ENCODE results near the gene GCFC2.

The GCFC2 gene

DNA sequence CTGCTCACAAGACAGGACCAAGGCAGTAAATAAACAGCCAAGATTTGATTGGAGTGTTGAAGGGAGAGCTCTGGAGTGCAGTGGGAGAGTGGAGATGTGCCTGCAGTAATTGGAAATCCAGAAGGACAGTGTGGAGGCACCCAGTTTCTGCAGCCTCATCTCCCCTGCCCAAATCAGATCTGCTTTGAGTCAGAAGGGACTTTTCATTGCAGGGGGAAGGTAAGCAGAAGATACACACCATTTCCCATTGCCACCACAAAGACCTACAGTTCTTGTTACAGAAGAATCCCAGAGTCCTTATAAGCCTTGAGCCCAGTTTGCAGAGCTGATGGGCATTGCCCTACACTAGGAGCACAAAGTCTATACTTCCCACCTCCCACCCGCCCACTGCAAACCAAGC, 27.2 kb upstream of the GCFC2 start:
- Histone ChIP-seq H3K27ac (replicated peaks; ENCODE audit: low read length) (no peak overlapping the region), H3K4me3 (ENCODE audit: low read length in 2 of 2) (no peak overlapping the region), H3K4me2 (ENCODE audit: insufficient read depth, low read length, poor library complexity, severe bottlenecking) (no peak overlapping the region), H3K9me3 (replicated peaks in 1 of 2; ENCODE audit: control insufficient read depth in 2 of 2, insufficient read depth in 1 of 2, low read depth in 1 of 2, low read length in 2 of 2) (no peaks in the 10 kb centered on the region), H3K18ac (ENCODE audit: low read length) (no peak overlapping the region), H2BK12ac (ENCODE audit: low read length) (no peak overlapping the region), H3K9ac (ENCODE audit: low read depth, low read length, poor library complexity) (no peak overlapping the region), H3K4ac (ENCODE audit: low read length) (no peak overlapping the region), H3K4me1 (ENCODE audit: control insufficient read depth in 2 of 2, insufficient read depth in 1 of 2, low read depth in 1 of 2, low read length in 2 of 2) (no peaks in the 10 kb centered on the region), H3K27me3 (ENCODE audit: control insufficient read depth in 3 of 3, insufficient read depth in 3 of 3, low read depth in 1 of 3, low read length in 3 of 3) (no peaks in the 10 kb centered on the region), H3K36me3 (replicated peaks in 1 of 2; ENCODE audit: control insufficient read depth in 2 of 2, insufficient read depth in 2 of 2, low read length in 2 of 2) (no peaks in the 10 kb centered on the region), H3K23ac (ENCODE audit: low read depth, low read length, poor library complexity) (no peak overlapping the region), H4K91ac (ENCODE audit: low read depth, low read length, poor library complexity) (no peak overlapping the region), H2AFZ (ENCODE audit: low read length) (no peak overlapping the region), H2BK5ac (ENCODE audit: low read length) (no peak overlapping the region), H2BK120ac (ENCODE audit: low read depth, low read length) (no peak overlapping the region), H2BK15ac (ENCODE audit: low read length) (no peak overlapping the region), H2AK5ac (ENCODE audit: low read depth, low read length) (no peak overlapping the region), H3K14ac (ENCODE audit: low read length) (no peak overlapping the region), H4K8ac (ENCODE audit: low read depth, low read length) (no peak overlapping the region), H3K79me1 (ENCODE audit: low read depth, low read length) (no peaks in the 10 kb centered on the region)
- no CpG with 5 or more reads among the region's 1 CpG for WGBS, 2 donors (ENCODE audit: extremely low coverage in 2 of 2, insufficient read length in 2 of 2, insufficient replicate concordance in 1 of 2)
- DNase-seq (ENCODE audit: low spot score): no peak

DNA sequence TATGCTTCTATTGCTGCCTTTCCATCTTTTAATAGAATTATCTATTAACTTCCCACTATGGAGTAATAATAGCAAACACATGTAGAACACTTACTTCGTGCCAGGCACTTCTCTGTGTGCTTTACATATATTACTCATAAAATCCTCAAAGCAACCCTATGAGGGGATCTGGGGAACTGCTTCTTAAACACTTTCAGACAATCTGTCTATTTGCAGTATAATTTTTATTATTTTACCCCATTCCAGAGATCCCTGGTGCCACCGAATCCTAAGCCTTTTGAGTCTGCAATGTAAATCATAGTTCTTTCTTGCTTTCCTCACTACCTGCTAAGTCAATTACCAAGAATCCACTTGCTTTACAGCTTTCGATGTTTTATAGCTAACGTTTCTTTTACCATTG, 25.6 kb upstream of the GCFC2 start:
- Histone ChIP-seq H2BK15ac (ENCODE audit: low read length) (no peak overlapping the region), H3K14ac (ENCODE audit: low read length) (no peak overlapping the region), H3K23ac (ENCODE audit: low read depth, low read length, poor library complexity) (no peak overlapping the region), H4K8ac (ENCODE audit: low read depth, low read length) (no peak overlapping the region), H3K36me3 (replicated peaks in 1 of 2; ENCODE audit: control insufficient read depth in 2 of 2, insufficient read depth in 2 of 2, low read length in 2 of 2) (no peaks in the 10 kb centered on the region), H3K9ac (ENCODE audit: low read depth, low read length, poor library complexity) (no peak overlapping the region), H4K91ac (ENCODE audit: low read depth, low read length, poor library complexity) (no peak overlapping the region), H3K4me3 (ENCODE audit: low read length in 2 of 2) (no peak overlapping the region), H2AFZ (ENCODE audit: low read length) (no peak overlapping the region), H3K4me1 (ENCODE audit: control insufficient read depth in 2 of 2, insufficient read depth in 1 of 2, low read depth in 1 of 2, low read length in 2 of 2) (no peaks in the 10 kb centered on the region), H3K4me2 (ENCODE audit: insufficient read depth, low read length, poor library complexity, severe bottlenecking) (no peak overlapping the region), H3K79me1 (ENCODE audit: low read depth, low read length) (no peaks in the 10 kb centered on the region), H2BK12ac (ENCODE audit: low read length) (no peak overlapping the region), H3K9me3 (replicated peaks in 1 of 2; ENCODE audit: control insufficient read depth in 2 of 2, insufficient read depth in 1 of 2, low read depth in 1 of 2, low read length in 2 of 2) (no peaks in the 10 kb centered on the region), H3K4ac (ENCODE audit: low read length) (no peak overlapping the region), H3K18ac (ENCODE audit: low read length) (no peak overlapping the region), H2AK5ac (ENCODE audit: low read depth, low read length) (no peak overlapping the region), H3K27me3 (ENCODE audit: control insufficient read depth in 3 of 3, insufficient read depth in 3 of 3, low read depth in 1 of 3, low read length in 3 of 3) (no peaks in the 10 kb centered on the region), H3K27ac (replicated peaks; ENCODE audit: low read length) (no peak overlapping the region), H2BK5ac (ENCODE audit: low read length) (no peak overlapping the region), H2BK120ac (ENCODE audit: low read depth, low read length) (no peak overlapping the region)
- DNase-seq (ENCODE audit: low spot score): no peak
- no CpG with 5 or more reads among the region's 4 CpGs for WGBS, 2 donors (ENCODE audit: extremely low coverage in 2 of 2, insufficient read length in 2 of 2, insufficient replicate concordance in 1 of 2)

DNA sequence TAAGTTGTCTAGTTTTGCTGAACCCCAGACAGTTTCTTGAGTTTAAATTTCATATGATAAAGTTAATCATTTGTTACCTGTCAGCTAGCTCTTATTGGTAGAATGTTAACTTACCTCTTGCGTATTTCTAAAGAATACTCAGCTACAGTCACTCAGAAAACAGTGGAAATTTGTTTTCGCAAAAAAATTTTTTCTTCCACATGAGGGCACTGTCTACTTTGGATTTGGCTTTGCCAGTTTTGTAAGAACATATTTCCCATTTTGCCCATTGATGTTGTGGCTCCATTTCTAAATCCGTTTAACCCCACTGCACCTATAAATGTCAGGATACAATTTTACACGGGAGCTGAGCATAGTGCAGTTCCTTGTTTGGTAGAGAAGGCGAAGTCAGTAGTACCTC, 19.1 kb upstream of the GCFC2 start:
- H2BK120ac ChIP-seq (ENCODE audit: low read depth, low read length): no peak overlapping the region
- no peak overlapping the region for H3K23ac ChIP-seq (ENCODE audit: low read depth, low read length, poor library complexity)
- DNase-seq (ENCODE audit: low spot score): no peak
- no peaks in the 10 kb centered on the region for H3K27me3 ChIP-seq (ENCODE audit: control insufficient read depth in 3 of 3, insufficient read depth in 3 of 3, low read depth in 1 of 3, low read length in 3 of 3)
- no peak overlapping the region for H2AK5ac ChIP-seq (ENCODE audit: low read depth, low read length)
- H2BK12ac ChIP-seq (ENCODE audit: low read length): no peak overlapping the region
- H3K9me3 ChIP-seq (replicated peaks in 1 of 2; ENCODE audit: control insufficient read depth in 2 of 2, insufficient read depth in 1 of 2, low read depth in 1 of 2, low read length in 2 of 2): no peaks in the 10 kb centered on the region
- WGBS, 2 donors (ENCODE audit: extremely low coverage in 2 of 2, insufficient read length in 2 of 2, insufficient replicate concordance in 1 of 2): no CpG with 5 or more reads among the region's 5 CpGs
- H3K14ac ChIP-seq (ENCODE audit: low read length): no peak overlapping the region
- no peak overlapping the region for H4K8ac ChIP-seq (ENCODE audit: low read depth, low read length)
- no peak overlapping the region for H2BK15ac ChIP-seq (ENCODE audit: low read length)
- no peaks in the 10 kb centered on the region for H3K79me1 ChIP-seq (ENCODE audit: low read depth, low read length)
- no peak overlapping the region for H3K9ac ChIP-seq (ENCODE audit: low read depth, low read length, poor library complexity)
- no peak overlapping the region for H3K4me2 ChIP-seq (ENCODE audit: insufficient read depth, low read length, poor library complexity, severe bottlenecking)
- no peak overlapping the region for H2AFZ ChIP-seq (ENCODE audit: low read length)
- no peak overlapping the region for H3K4ac ChIP-seq (ENCODE audit: low read length)
- H4K91ac ChIP-seq (ENCODE audit: low read depth, low read length, poor library complexity): no peak overlapping the region
- no peak overlapping the region for H3K4me3 ChIP-seq (ENCODE audit: low read length in 2 of 2)
- no peaks in the 10 kb centered on the region for H3K4me1 ChIP-seq (ENCODE audit: control insufficient read depth in 2 of 2, insufficient read depth in 1 of 2, low read depth in 1 of 2, low read length in 2 of 2)
- no peaks in the 10 kb centered on the region for H3K36me3 ChIP-seq (replicated peaks in 1 of 2; ENCODE audit: control insufficient read depth in 2 of 2, insufficient read depth in 2 of 2, low read length in 2 of 2)
- H3K27ac ChIP-seq (replicated peaks; ENCODE audit: low read length): no peak overlapping the region
- H3K18ac ChIP-seq (ENCODE audit: low read length): no peak overlapping the region
- H2BK5ac ChIP-seq (ENCODE audit: low read length): no peak overlapping the region

DNA sequence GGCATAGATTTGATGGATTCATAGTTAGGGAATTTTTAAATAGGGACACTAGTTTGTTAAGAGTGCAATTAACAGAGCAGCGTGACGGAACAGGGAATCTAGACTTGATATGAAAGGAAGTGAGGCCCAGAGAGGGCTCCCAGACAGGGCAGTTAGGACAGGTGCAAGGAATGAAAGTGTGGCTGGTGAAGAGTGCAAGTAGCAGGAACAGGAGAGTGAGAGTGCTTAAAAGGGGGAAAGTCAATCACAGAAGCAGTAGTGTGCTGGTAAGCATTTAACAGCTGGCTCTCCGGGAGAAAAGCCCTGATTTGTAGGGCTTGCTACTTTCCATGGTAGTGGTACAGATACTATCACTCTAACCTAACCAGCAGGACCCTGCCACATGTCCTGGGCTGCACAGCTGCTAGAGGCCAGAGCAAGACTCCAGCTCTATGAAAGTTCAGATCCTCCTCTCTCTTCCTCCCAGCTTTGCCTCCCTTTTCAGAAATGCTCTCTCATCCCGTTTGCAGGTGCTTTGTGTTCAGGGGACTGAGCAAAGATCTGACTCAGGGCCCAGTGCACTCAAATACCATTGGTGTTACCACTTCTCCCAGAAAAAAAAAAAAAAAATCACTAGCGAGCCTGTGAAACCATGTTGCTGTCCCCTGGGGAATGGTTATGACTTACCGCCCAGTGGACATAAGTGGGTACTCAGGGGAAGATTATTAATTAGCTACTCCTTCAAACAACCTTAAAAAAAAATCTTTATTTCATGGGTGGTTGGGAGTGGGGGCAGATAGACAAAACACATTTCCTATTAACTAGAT, 18.1 kb upstream of the GCFC2 start:
- no peak overlapping the region for H2BK12ac ChIP-seq (ENCODE audit: low read length)
- H2BK120ac ChIP-seq (ENCODE audit: low read depth, low read length): no peak overlapping the region
- H3K14ac ChIP-seq (ENCODE audit: low read length): no peak overlapping the region
- no peak overlapping the region for H4K91ac ChIP-seq (ENCODE audit: low read depth, low read length, poor library complexity)
- no peak overlapping the region for H3K18ac ChIP-seq (ENCODE audit: low read length)
- H3K36me3 ChIP-seq (replicated peaks in 1 of 2; ENCODE audit: control insufficient read depth in 2 of 2, insufficient read depth in 2 of 2, low read length in 2 of 2): no peaks in the 10 kb centered on the region
- no peaks in the 10 kb centered on the region for H3K27me3 ChIP-seq (ENCODE audit: control insufficient read depth in 3 of 3, insufficient read depth in 3 of 3, low read depth in 1 of 3, low read length in 3 of 3)
- H3K4me2 ChIP-seq (ENCODE audit: insufficient read depth, low read length, poor library complexity, severe bottlenecking): no peak overlapping the region
- no peak overlapping the region for H3K23ac ChIP-seq (ENCODE audit: low read depth, low read length, poor library complexity)
- no CpG with 5 or more reads among the region's 6 CpGs for WGBS, 2 donors (ENCODE audit: extremely low coverage in 2 of 2, insufficient read length in 2 of 2, insufficient replicate concordance in 1 of 2)
- H3K27ac ChIP-seq (replicated peaks; ENCODE audit: low read length): no peak overlapping the region
- no peaks in the 10 kb centered on the region for H3K4me1 ChIP-seq (ENCODE audit: control insufficient read depth in 2 of 2, insufficient read depth in 1 of 2, low read depth in 1 of 2, low read length in 2 of 2)
- DNase-seq (ENCODE audit: low spot score): no peak
- H2AK5ac ChIP-seq (ENCODE audit: low read depth, low read length): no peak overlapping the region
- H3K79me1 ChIP-seq (ENCODE audit: low read depth, low read length): no peaks in the 10 kb centered on the region
- no peak overlapping the region for H3K9ac ChIP-seq (ENCODE audit: low read depth, low read length, poor library complexity)
- H3K9me3 ChIP-seq (replicated peaks in 1 of 2; ENCODE audit: control insufficient read depth in 2 of 2, insufficient read depth in 1 of 2, low read depth in 1 of 2, low read length in 2 of 2): no peaks in the 10 kb centered on the region
- H2BK15ac ChIP-seq (ENCODE audit: low read length): no peak overlapping the region
- H3K4me3 ChIP-seq (ENCODE audit: low read length in 2 of 2): no peak overlapping the region
- no peak overlapping the region for H4K8ac ChIP-seq (ENCODE audit: low read depth, low read length)
- no peak overlapping the region for H2BK5ac ChIP-seq (ENCODE audit: low read length)
- H3K4ac ChIP-seq (ENCODE audit: low read length): no peak overlapping the region
- no peak overlapping the region for H2AFZ ChIP-seq (ENCODE audit: low read length)

Measured in neuronal stem cell (in vitro differentiated cells).